ENCODE measurements around the gene PPP2R3B. TPM values are rescaled to one million over a fixed set of nuclear protein-coding genes. Genes with fewer than 3 reads are reported as not detected.
"Not testable (repeated sequence)": the region's sequence is repeated elsewhere in the genome, so short reads cannot be mapped to it uniquely, and the experiment has no call there.

Gene PPP2R3B
- total and polyA plus RNA-seq, 3 experiments from 2014 or later, result 10.0 to 23.1 (median 21.2) TPM

GRCh38 chrX:394830-395229 lies 8.1 kb upstream of the PPP2R3B start:
- no peak overlapping the region for H3K27ac ChIP-seq (ENCODE audit: low read depth, low read length)
- no peak overlapping the region for H3K4me3 ChIP-seq (ENCODE audit: low read length)
- ChIA-PET CTCF (no interaction called here), POLR2A (no interaction called here)
- no peak overlapping the region for H3K4me3 Mint-ChIP-seq
- no peaks in the 10 kb centered on the region for H3K9me3 Mint-ChIP-seq
- no peak overlapping the region for H3K27ac Mint-ChIP-seq
- no peaks in the 10 kb centered on the region for H3K27me3 Mint-ChIP-seq
- H3K27me3 ChIP-seq (ENCODE audit: insufficient read depth, low read length, poor library complexity, severe bottlenecking), result no peaks in the 10 kb centered on the region
- H3K9me3 ChIP-seq (ENCODE audit: low read length), result no peaks in the 10 kb centered on the region
- no peak for DNase-seq
- H3K4me1 Mint-ChIP-seq, result no peaks in the 10 kb centered on the region
- no peaks in the 10 kb centered on the region for H3K36me3 Mint-ChIP-seq
- no peaks in the 10 kb centered on the region for H3K36me3 ChIP-seq (ENCODE audit: insufficient read depth, low read length)
- H3K4me1 ChIP-seq (ENCODE audit: insufficient read depth, low read length), result no peaks in the 10 kb centered on the region

DNA sequence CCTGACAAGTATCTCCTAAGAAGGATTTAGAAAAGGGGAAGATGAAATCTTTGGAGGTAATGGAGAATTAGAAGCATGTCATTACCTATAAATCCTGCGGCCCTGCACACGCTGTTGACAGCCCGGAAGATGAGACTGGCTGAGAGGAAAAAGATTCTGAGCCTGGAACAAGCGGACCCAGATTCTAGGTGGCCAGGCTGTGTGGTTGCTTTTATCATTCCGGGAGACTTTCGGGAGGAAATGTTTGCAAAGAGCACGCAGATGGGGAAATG lies 5.8 kb upstream of the PPP2R3B start:
- Mint-ChIP-seq H3K36me3 (no peaks in the 10 kb centered on the region), H3K9me3 (no peaks in the 10 kb centered on the region), H3K27me3 (no peaks in the 10 kb centered on the region), H3K27ac (peak overlapping the region in 1 of 8 donors; percentile 2), H3K4me1 (peaks cover 2 to 3% (median 3%) of the 10 kb centered on the region in 3 donors), H3K4me3 (peak overlapping the region in 1 of 7 donors; percentile 55)
- no peak for DNase-seq
- Histone ChIP-seq H3K9me3 (ENCODE audit: low read length) (no peaks in the 10 kb centered on the region), H3K27ac (ENCODE audit: low read depth, low read length) (no peak overlapping the region), H3K4me3 (ENCODE audit: low read length) (no peak overlapping the region), H3K27me3 (ENCODE audit: insufficient read depth, low read length, poor library complexity, severe bottlenecking) (no peaks in the 10 kb centered on the region), H3K4me1 (ENCODE audit: insufficient read depth, low read length) (peaks cover 4% of the 10 kb centered on the region), H3K36me3 (ENCODE audit: insufficient read depth, low read length) (no peaks in the 10 kb centered on the region)
- CTCF ChIA-PET, result no interaction called here
- POLR2A ChIA-PET, result no interaction called here

DNA sequence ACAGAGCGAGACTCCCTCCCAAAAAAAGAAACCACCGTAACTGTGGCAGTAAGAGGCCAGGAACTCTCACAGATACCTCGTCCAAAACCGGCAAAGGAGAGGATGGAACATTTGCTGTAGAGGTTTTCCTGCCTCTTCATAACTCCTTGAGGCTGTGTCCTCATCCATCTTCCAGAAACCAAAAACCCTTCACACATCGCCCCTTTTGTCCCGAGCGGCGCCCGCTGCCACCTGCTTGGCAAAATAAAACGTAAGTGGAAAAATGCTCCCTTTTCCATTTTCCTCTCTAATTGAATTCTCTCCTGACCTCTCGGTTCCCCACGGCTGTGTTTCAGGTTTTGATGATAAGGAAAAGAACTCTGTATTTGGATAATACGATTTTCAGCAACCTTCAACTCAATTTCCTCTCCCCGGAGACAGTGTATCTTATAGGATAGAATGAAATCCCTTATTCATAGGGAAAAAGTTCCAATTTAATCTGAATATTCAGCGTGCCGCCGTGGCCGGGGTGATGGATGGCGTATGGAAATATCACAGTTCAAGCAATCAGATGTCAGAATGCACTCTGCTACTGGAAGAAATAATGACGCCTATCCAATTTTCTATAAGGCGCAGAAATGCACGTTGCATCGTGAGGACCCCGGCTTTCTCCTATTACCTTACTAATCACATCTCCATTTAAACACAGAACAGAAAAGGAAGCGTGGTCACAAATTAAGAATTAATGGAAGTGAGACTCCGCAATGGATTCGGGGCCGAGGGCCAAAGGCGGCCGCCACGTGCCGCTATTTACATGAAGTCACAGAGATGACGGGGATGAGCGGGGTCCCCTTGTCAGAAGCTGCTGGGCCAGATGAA lies 5.2 kb upstream of the PPP2R3B start:
- H3K27me3 ChIP-seq (ENCODE audit: insufficient read depth, low read length, poor library complexity, severe bottlenecking), result no peaks in the 10 kb centered on the region
- no peak for DNase-seq

DNA sequence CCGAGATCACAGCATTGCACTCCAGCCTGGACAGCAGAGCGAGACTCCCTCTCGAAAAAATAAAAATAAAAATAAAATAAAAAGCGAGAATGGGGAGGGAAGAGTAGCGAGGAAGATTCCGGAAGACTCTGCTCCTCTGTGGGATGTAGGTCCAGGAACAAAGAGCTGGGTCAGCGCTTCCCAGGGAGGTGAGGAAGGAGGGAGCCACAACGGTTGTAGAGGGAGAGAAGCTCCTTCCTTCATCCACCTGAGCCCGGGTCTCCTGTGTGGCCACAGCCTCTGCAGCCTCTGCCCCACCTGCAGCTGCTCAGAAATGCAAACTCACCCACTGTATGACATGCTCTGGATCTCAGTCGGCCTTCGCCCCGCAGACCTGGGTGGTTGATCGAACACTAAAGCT lies 3.8 kb upstream of the PPP2R3B start:
- Histone ChIP-seq H3K27me3 (ENCODE audit: insufficient read depth, low read length, poor library complexity, severe bottlenecking) (no peaks in the 10 kb centered on the region), H3K9me3 (ENCODE audit: low read length) (no peaks in the 10 kb centered on the region), H3K36me3 (ENCODE audit: insufficient read depth, low read length) (no peaks in the 10 kb centered on the region), H3K4me1 (ENCODE audit: insufficient read depth, low read length) (peaks cover 6% of the 10 kb centered on the region), H3K4me3 (ENCODE audit: low read length) (no peak overlapping the region), H3K27ac (ENCODE audit: low read depth, low read length) (no peak overlapping the region)
- H3K27ac Mint-ChIP-seq, result no peak overlapping the region
- ChIA-PET CTCF (no interaction called here), POLR2A (no interaction called here)
- H3K4me1 Mint-ChIP-seq, result peaks cover 8 to 10% (median 10%) of the 10 kb centered on the region in 3 donors
- peaks cover 0 to 5% of the 10 kb centered on the region in 2 donors for H3K27me3 Mint-ChIP-seq
- H3K36me3 Mint-ChIP-seq, result peaks cover 0 to 5% (median 0%) of the 10 kb centered on the region in 3 donors
- no peak for DNase-seq
- no peaks in the 10 kb centered on the region for H3K9me3 Mint-ChIP-seq
- H3K4me3 Mint-ChIP-seq, result no peak overlapping the region

More for the DNA sequence above, 5.2 kb upstream of the PPP2R3B start:
- Histone ChIP-seq H3K27ac (ENCODE audit: low read depth, low read length) (no peak overlapping the region), H3K9me3 (ENCODE audit: low read length) (no peaks in the 10 kb centered on the region), H3K4me1 (ENCODE audit: insufficient read depth, low read length) (peaks cover 6% of the 10 kb centered on the region), H3K4me3 (ENCODE audit: low read length) (no peak overlapping the region), H3K36me3 (ENCODE audit: insufficient read depth, low read length) (no peaks in the 10 kb centered on the region)
- Mint-ChIP-seq H3K4me1 (peaks cover 8 to 9% (median 8%) of the 10 kb centered on the region in 3 donors), H3K9me3 (no peaks in the 10 kb centered on the region), H3K4me3 (peak overlapping the region in 1 of 7 donors; percentile 55), H3K36me3 (peaks cover 0 to 3% (median 0%) of the 10 kb centered on the region in 3 donors), H3K27me3 (peaks cover 0 to 3% of the 10 kb centered on the region in 2 donors), H3K27ac (peak overlapping the region in 2 of 8 donors; percentile 2 to 33)
- CTCF ChIA-PET, result no interaction called here
- POLR2A ChIA-PET, result no interaction called here

GRCh38 chrX:389021-389441 lies 2.3 kb upstream of the PPP2R3B start:
- Histone ChIP-seq H3K9me3 (ENCODE audit: low read length) (no peaks in the 10 kb centered on the region), H3K27ac (ENCODE audit: low read depth, low read length) (no peak overlapping the region), H3K27me3 (ENCODE audit: insufficient read depth, low read length, poor library complexity, severe bottlenecking) (no peaks in the 10 kb centered on the region), H3K4me1 (ENCODE audit: insufficient read depth, low read length) (peaks cover 6% of the 10 kb centered on the region), H3K4me3 (ENCODE audit: low read length) (no peak overlapping the region), H3K36me3 (ENCODE audit: insufficient read depth, low read length) (no peaks in the 10 kb centered on the region)
- Mint-ChIP-seq H3K4me3 (peak overlapping the region in 3 of 7 donors; percentile 45 to 57 (median 53)), H3K27me3 (peaks cover 0 to 5% of the 10 kb centered on the region in 2 donors), H3K9me3 (no peaks in the 10 kb centered on the region), H3K36me3 (peaks cover 0 to 5% (median 0%) of the 10 kb centered on the region in 3 donors), H3K27ac (peak overlapping the region in 5 of 8 donors; percentile 17 to 90 (median 66)), H3K4me1 (peaks cover 8 to 13% (median 10%) of the 10 kb centered on the region in 3 donors)
- DNase-seq, result no peak
- ChIA-PET POLR2A (no interaction called here), CTCF (no interaction called here)

GRCh38 chrX:387729-388128 lies 1.0 kb upstream of the PPP2R3B start:
- ChIA-PET POLR2A (no interaction called here), CTCF (no interaction called here)
- H3K36me3 Mint-ChIP-seq, result peaks cover 0 to 5% (median 0%) of the 10 kb centered on the region in 3 donors
- H3K27ac ChIP-seq (ENCODE audit: low read depth, low read length), result peak overlapping the region; percentile 98
- H3K4me3 ChIP-seq (ENCODE audit: low read length), result peak overlapping the region; percentile 35
- H3K4me1 ChIP-seq (ENCODE audit: insufficient read depth, low read length), result peaks cover 6% of the 10 kb centered on the region
- peak overlapping the region; percentile 85 to 95 (median 91) for H3K4me3 Mint-ChIP-seq
- H3K9me3 Mint-ChIP-seq, result no peaks in the 10 kb centered on the region
- peak overlapping the region; percentile 94 to 100 (median 99) for H3K27ac Mint-ChIP-seq
- DNase-seq, result no peak
- H3K4me1 Mint-ChIP-seq, result peaks cover 8 to 13% (median 10%) of the 10 kb centered on the region in 3 donors
- H3K36me3 ChIP-seq (ENCODE audit: insufficient read depth, low read length), result no peaks in the 10 kb centered on the region
- no peaks in the 10 kb centered on the region for H3K27me3 ChIP-seq (ENCODE audit: insufficient read depth, low read length, poor library complexity, severe bottlenecking)
- H3K27me3 Mint-ChIP-seq, result peaks cover 0 to 5% of the 10 kb centered on the region in 2 donors
- no peaks in the 10 kb centered on the region for H3K9me3 ChIP-seq (ENCODE audit: low read length)

GRCh38 chrX:386239-386767 lies 404 bp downstream of the PPP2R3B start:
- Mint-ChIP-seq H3K9me3 (no peaks in the 10 kb centered on the region), H3K4me1 (peaks cover 8 to 15% (median 10%) of the 10 kb centered on the region in 3 donors), H3K27ac (peak overlapping the region in 6 of 8 donors; percentile 38 to 94 (median 80)), H3K36me3 (peaks cover 0 to 5% (median 0%) of the 10 kb centered on the region in 3 donors), H3K27me3 (peaks cover 0 to 5% of the 10 kb centered on the region in 2 donors), H3K4me3 (peak overlapping the region; percentile 9 to 76 (median 57))
- H3K36me3 ChIP-seq (ENCODE audit: insufficient read depth, low read length), result no peaks in the 10 kb centered on the region
- H3K9me3 ChIP-seq (ENCODE audit: low read length), result no peaks in the 10 kb centered on the region
- DNase-seq, result no peak
- H3K4me3 ChIP-seq (ENCODE audit: low read length), result peak overlapping the region; percentile 70
- H3K27ac ChIP-seq (ENCODE audit: low read depth, low read length), result peak overlapping the region; percentile 98
- peaks cover 6% of the 10 kb centered on the region for H3K4me1 ChIP-seq (ENCODE audit: insufficient read depth, low read length)
- no peaks in the 10 kb centered on the region for H3K27me3 ChIP-seq (ENCODE audit: insufficient read depth, low read length, poor library complexity, severe bottlenecking)
- POLR2A ChIA-PET, result no interaction called here
- CTCF ChIA-PET, result no interaction called here

- H3K27me3 Mint-ChIP-seq; H3K27ac ChIP-seq (ENCODE audit: low read depth, low read length); H3K4me3 ChIP-seq (ENCODE audit: low read length); H3K36me3 ChIP-seq (ENCODE audit: insufficient read depth, low read length); H3K9me3 ChIP-seq (ENCODE audit: low read length); DNase-seq; H3K27me3 ChIP-seq (ENCODE audit: insufficient read depth, low read length, poor library complexity, severe bottlenecking); H3K36me3 Mint-ChIP-seq; H3K4me1 ChIP-seq (ENCODE audit: insufficient read depth, low read length); H3K9me3 Mint-ChIP-seq; POLR2A ChIA-PET; CTCF ChIA-PET: not testable (repeated sequence)
- peaks cover 8 to 15% (median 10%) of the 10 kb centered on the region in 3 donors for H3K4me1 Mint-ChIP-seq
- peak overlapping the region; percentile 54 to 80 (median 68) for H3K4me3 Mint-ChIP-seq
- H3K27ac Mint-ChIP-seq, result peak overlapping the region in 5 of 8 donors; percentile 53 to 87 (median 73)
These were observed 971 bp downstream of the PPP2R3B start for GRCh38 chrX:385736-386135.

Measured in CD8-positive, alpha-beta memory T cell (primary cell).